Stimulated activated CD4-positive, alpha-beta T cell treated with anti-CD3 and anti-CD28 coated beads, Interleukin-12 subunit alpha, Interleukin-12 subunit beta, amount 100 ng/mL, for 24 hours (primary cell): ENCODE data around the gene TAC1.
"Not testable (repeated sequence)": the region's sequence is repeated elsewhere in the genome, so short reads cannot be mapped to it uniquely, and the experiment has no call there.

Source experiments
- DNase-seq, 2 experiments: peaks; one replicate each; pipeline ENCODE4 v3.0.0-alpha.2; 2020; ENCODE audit warnings: low read depth in 2 of 2

The TAC1 gene, protein sequence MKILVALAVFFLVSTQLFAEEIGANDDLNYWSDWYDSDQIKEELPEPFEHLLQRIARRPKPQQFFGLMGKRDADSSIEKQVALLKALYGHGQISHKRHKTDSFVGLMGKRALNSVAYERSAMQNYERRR

DNA sequence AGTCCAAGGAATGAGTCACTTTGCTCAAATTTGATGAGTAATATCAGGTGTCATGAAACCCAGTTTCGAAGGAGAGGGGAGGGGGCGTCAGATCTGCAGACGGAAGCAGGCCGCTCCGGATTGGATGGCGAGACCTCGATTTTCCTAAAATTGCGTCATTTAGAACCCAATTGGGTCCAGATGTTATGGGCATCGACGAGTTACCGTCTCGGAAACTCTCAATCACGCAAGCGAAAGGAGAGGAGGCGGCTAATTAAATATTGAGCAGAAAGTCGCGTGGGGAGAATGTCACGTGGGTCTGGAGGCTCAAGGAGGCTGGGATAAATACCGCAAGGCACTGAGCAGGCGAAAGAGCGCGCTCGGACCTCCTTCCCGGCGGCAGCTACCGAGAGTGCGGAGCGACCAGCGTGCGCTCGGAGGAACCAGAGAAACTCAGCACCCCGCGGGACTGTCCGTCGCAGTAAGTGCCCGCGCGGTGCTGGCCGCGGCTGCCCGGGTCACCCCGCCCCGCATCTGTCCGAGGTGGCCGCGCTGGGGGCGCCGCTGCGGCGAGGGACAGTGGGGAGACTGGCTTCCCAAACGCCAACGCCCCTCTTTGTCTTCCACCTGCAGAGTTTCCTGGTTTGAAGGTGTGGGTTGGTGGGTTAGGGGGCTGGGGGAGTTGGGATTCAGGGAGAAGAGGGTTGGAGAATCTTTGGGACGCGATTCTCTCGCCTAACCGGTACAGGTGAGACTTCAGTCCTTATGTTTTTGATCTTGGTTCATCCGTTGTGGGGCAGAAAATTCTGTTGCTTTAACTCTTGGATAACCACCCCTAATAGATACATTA, at the start of gene TAC1:
TSS of gene TAC1 (plus strand) at position 351 of the 829 bp plus-strand sequence. CDS start 527 bp downstream, outside the sequence.
- no peak for DNase-seq

DNA sequence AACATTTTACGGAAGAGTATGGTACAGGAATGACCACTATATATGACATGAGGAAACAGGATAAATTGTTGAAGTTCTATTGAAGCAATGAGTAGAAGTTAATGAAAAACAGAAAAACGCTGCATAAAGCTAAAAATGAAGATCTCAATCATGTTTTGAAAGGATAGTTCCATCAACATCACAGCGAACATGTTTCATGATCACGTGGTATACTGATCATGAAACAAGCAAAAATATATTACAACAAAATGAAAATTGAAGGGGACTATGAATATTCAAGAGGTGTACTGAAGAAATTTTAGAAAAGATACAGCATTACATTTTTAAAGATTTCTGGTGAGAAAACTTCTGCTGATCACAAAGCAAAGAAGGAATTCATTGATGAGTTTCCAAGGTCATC, 45.9 kb upstream of the TAC1 start:
- DNase-seq, result no peak

- DNase-seq, result no peak
Observed at GRCh38 chr7:97693586-97693985, 38.3 kb upstream of the TAC1 start.

GRCh38 chr7:97694355-97694754, 37.5 kb upstream of the TAC1 start:
- no peak for DNase-seq

DNA sequence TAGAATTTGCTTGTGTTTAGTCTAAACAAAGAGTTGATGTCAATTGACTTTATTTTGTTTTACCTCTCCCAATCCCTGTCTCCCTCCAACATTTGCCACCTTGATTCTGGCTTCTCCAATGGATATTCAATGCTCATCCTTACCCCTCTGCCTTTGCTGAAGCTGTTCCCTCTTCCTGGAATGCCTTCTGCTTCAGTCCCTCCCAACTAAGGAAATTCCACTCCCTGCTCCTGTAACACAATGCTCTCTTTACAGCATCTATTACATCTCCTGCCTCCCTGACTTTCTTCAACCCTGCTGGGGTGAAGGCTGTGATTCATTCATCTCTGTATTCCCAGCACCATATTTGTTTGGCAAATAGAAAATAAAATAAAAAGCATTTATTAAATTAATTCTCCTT, 34.5 kb upstream of the TAC1 start:
- DNase-seq, result no peak

- DNase-seq, result no peak
Observed at GRCh38 chr7:97722386-97722785, 9.5 kb upstream of the TAC1 start.

GRCh38 chr7:97732565-97733275, 834 bp downstream of the TAC1 start:
- no peak for DNase-seq

GRCh38 chr7:97733276-97734161, 1.6 kb downstream of the TAC1 start:
- no peak for DNase-seq

- no peak for DNase-seq
Observed at GRCh38 chr7:97734255-97734654, 2.4 kb downstream of the TAC1 start.

DNA sequence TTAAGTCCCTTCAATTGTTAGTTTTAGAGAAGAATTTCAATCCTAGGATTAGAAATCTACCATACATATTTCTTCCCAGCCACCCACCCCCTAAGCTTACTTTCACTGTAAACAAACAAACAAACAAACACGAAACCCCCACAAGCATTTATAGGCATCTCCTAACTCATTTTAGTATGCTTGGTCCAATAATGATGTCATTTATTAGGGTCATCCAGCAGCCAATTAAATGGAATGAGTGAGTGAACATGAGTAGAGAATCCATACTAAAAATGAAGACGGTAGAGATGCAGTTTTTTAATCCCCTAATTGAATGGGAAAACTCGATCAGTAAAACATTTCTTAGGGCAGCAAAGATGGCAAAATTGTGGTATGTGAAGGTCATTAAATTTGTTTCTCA, 3.2 kb downstream of the TAC1 start:
- DNase-seq, result no peak

- DNase-seq, result no peak
Observed at GRCh38 chr7:97748482-97748881, 16.6 kb downstream of the TAC1 start.

DNA sequence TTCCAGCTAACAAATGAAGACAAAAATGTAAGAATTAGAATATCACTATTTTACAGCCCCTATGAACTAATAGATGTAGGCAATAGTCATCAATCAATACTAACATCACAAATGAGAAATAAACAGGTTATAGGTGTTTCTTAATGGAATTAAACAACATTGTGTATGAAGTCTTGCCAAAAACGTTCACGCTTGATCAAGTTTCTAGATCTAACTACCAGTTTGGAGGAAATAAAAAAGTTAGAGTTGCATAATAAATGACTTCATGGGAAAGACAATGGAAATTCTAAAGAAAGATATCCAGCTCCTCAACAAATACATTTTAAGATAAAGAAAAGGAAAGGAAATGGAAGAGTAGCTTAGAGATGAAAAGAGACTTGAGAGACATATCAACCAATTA, 19.7 kb downstream of the TAC1 start:
- DNase-seq, result no peak

DNA sequence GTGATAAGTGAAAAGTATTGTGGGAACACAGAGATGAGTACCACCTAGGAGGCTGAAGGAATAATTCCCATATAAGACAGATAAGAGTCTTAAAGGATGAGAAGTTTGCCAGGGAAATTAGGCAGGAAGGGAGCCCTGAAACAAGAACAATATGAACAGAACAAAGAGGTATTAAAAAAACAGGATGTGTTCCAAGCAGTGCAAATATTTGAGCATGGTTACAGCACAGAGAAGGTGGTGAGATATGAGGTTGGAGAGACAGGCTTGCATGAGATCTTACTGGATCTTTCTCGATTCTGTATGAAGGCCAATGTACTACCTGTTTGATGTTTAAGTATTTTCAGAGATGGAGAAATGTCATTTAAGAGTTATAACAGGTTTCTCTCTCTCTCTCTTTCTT, 20.3 kb downstream of the TAC1 start:
- no peak for DNase-seq

GRCh38 chr7:97757824-97758223, 25.9 kb downstream of the TAC1 start:
- no peak for DNase-seq

DNA sequence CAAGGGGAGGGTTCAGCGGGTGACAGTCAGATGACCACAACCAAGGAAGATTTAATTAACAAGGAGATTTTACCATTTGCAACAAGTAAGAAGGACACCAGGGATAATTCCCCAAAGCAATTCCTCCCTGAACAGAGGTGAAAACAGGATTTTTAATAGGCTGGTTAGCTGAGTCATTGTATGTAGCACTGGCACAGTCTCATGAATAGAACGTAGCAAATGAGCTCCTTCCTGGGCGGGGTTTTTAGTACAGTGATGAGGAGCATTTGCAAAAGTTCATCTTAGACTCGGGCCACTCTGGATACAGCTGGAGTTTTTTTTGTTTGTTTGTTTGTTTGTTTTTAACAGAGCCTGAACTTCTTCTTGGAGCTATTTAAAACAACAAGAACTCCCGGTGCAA, 39.0 kb downstream of the TAC1 start:
- no peak for DNase-seq

- no peak for DNase-seq
Observed at GRCh38 chr7:97771576-97771975, 39.7 kb downstream of the TAC1 start.

DNA sequence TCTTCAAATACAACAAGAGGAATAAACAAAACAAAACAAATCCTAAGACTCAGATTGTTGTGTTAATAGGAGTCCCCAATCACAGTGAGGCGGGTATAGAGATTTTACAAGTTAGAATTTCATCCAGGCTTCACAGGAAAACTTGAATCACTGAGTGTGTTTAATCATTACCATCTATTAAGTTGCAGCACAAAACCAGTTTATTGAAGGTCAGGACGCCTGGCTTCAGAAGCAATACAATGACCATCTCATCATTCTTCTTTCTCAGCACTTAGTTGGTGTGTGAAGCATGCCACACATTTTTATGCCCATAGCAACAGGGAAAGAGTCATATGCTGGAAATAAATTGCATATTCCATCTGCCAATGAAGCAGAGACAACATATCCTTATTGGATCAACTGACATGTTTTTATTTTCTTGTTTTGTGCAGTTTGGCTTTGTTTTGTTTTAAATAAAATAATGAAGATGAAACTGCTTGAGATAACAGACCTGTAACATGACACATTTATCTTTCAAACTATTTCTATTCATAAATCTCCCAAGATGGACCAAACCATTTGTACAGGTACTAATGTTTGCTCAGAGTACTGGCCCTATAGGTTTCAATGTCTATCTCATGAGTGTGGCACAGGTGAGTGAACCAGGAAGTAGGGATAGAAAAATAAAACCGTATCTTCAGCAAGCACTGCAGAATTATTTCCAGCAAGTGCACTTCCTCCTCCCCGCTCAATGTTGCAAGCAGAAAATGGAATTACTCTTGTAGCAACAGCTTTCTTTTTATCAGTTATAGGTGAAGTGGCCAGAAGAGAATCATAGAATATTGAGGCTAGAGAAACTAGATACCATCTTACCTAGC, 40.4 kb downstream of the TAC1 start:
- no peak for DNase-seq

DNA sequence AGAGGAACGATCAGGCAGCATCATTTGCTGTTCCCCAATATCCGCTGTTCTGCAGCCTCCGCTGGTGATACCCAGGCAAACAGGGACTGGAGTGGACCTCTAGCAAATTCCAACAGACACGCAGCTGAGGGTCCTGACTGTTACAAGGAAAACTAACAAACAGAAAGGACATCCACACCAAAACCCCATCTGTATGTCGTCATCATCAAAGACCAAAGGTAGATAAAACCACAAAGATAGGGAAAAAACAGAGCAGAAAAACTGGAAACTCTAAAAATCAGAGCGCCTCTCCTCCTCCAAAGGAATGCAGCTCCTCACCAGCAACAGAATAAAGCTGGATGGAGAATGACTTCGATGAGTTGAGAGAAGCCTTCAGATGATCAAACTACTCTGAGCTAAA, 54.5 kb downstream of the TAC1 start:
- not testable (repeated sequence) for DNase-seq
